GM12873 (cell line): ENCODE results near the gene MTFR2.

Source experiments
- CTCF ChIP-seq: IDR thresholded peaks from 2 replicates; pipeline ENCODE4 v1.5.1; 2012; ENCODE audit warnings: low read depth, mild to moderate bottlenecking, moderate library complexity, low read length, control low read depth; ENCODE audit not compliant: insufficient read depth; ENCODE audit errors: missing control alignments

MTFR2 gene

GRCh38 chr6:136201732-136202131 is 48.4 kb downstream of the MTFR2 start:
- no peak for TF ChIP-seq CTCF

- no peak for TF ChIP-seq CTCF
Observed at GRCh38 chr6:136192902-136193301, 57.2 kb downstream of the MTFR2 start.

GRCh38 chr6:136191606-136192312 is 58.4 kb downstream of the MTFR2 start:
- TF ChIP-seq CTCF = no peak

DNA sequence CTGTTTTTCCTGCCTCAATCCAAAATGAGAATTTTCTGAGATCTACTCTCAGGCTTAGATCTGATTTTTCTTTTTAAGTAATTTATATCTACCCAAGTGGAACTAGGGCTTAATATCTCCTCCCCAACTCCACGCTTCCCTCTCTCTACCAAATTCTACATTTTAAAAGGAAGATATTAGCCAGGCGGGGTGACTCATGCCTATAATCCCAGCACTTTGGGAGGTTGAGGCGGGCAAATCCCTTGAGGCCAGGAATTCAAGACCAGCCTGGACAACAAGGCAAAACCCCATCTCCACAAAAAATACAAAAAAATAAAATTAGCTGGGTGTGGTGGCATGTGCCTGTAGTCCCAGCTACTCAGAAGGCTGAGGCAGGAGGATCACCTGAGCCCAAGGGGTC is 61.0 kb downstream of the MTFR2 start:
- no peak for TF ChIP-seq CTCF

DNA sequence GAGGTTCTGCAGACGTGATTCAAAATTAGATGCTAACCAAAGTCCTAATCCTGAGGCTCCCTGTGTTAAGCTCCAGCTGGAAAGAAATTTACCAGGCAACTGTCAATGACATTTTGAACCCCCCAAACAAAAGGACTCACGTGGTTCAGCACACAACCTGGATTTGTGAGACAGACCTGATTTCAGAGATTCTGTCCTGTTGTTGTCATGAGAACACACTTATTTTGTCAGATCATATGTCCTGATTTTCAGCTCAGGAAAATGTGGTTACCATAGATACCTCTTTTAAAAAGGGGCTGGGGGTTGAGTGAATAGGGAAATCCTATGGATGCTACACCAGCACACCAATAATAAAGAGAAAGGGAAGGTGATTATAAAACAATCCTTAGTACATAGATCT is 61.6 kb downstream of the MTFR2 start:
- TF ChIP-seq CTCF = no peak

DNA sequence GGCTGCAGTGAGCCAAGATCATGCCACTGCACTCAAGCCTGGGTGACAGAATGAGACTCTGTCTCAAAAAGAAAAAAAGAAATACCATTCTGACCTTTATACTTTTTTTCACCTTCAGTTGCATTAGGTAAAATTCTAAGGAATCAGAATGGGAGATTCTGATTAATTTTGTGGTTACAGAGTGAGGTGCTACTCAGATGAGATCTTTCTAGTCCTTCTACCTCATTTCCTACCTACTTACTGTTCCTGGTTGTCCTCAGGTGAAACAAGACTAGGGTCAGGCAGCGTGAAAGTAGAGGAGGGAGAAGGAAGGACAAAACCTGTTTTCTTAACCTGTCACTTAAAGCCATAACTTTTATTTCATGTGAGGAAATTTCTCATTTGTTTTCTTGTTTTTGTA is 63.7 kb downstream of the MTFR2 start:
- TF ChIP-seq CTCF = no peak

- TF ChIP-seq CTCF = no peak
Observed at GRCh38 chr6:136184738-136185137, 65.4 kb downstream of the MTFR2 start.
